ENCODE data around the gene CKAP2L.

DNA sequence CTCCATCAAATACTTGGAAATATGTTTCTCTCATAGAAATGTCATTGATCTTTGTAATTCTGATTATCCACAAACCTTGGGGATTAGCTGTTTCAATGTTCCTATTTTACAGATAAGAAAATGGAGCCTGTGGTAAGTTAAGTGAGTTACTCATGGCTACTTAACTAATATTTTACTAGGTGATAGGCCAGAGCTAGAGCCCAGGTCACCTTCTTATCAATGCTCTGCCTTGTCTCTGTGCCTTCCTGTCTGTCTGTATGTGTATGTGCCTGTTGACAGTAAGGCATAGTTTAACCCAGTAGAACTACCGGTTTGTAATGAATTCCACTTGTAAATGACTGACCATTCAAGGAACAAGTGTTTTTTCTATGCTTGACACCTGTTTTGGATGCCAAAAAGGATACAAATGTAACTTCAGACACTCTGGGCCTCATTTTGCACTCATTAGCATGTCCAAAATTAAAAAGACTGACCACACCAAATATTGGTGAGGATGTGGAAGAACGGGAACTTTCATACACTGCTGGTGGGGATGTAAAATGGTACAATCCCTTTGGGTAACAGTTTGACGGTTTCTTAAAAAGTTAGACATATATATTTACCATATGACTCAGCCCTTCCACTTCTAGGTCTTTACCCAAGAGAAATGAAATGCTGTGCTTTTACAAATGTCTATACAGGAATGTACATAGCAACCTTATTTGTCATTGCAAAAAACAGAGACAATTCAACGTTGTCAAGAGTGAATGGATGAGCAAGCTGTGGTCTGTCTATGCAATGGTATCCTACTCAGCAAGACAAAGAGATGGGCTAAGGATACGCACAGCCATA is 39.5 kb upstream of the CKAP2L start:
- TF ChIP-seq POLR2A (IDR thresholded peaks at IDR 0.05; ENCODE audit: low read depth, low read length) = no peak
- no peak for TF ChIP-seq TAF1 (IDR thresholded peaks at IDR 0.05; ENCODE audit: low read depth, low read length)
- no peak for TF ChIP-seq POLR2AphosphoS5 (IDR thresholded peaks at IDR 0.05; ENCODE audit: low read depth, low read length)
- TF ChIP-seq PAX5 (IDR thresholded peaks at IDR 0.05; ENCODE audit: insufficient read depth, low read length, severe bottlenecking) = no peak
